Neutrophil (primary cell): ENCODE measurements around the gene SLK.
A peak's percentile ranks its signal among the peaks of the same experiment; 100 is the strongest.

Experiments used
- H3K27ac ChIP-seq: fragments of 200-600 bp; sonication (generic); 2 replicates; pipeline ENCODE4 v1.5.1; 2016; ENCODE audit warnings: mild to moderate bottlenecking, moderate library complexity
- H3K27me3 ChIP-seq: fragments of 200-600 bp; sonication (generic); 2 replicates; pipeline ENCODE4 v1.6.0; 2016; ENCODE audit warnings: mild to moderate bottlenecking
- H3K36me3 ChIP-seq: fragments of 200-600 bp; sonication (generic); 2 replicates; pipeline ENCODE4 v1.5.1; 2017
- H3K4me1 ChIP-seq, 2 experiments: fragments of 200-600 bp in 1 of 2; sonication (generic) in 1 of 2; 1 replicate in 1 of 2; 2 replicates in 1 of 2; pipeline versions ENCODE4 v1.5.1 to v1.6.1; 2013 to 2016; ENCODE audit warnings: low read depth in 1 of 2, low read length in 1 of 2, mild to moderate bottlenecking in 1 of 2, moderate library complexity in 1 of 2; ENCODE audit not compliant: control insufficient read depth in 1 of 2, insufficient read depth in 1 of 2
- H3K4me3 ChIP-seq, 2 experiments: fragments of 200-600 bp in 1 of 2; sonication (generic) in 1 of 2; 1 replicate in 1 of 2; 2 replicates in 1 of 2; pipeline ENCODE4 v1.5.1; 2013 to 2016; ENCODE audit warnings: low read depth in 1 of 2, low read length in 1 of 2, mild to moderate bottlenecking in 1 of 2, moderate library complexity in 1 of 2
- H3K9me3 ChIP-seq: fragments of 200-600 bp; sonication (generic); 2 replicates; pipeline ENCODE4 v1.5.1; 2016
- TF ChIP-seq, protein P1 (sequence below): fragments of 200-600 bp; sonication (generic); IDR thresholded peaks from 2 replicates; pipeline ENCODE4 v1.5.1; 2016; ENCODE audit warnings: antibody characterized with exemption

Gene SLK

DNA sequence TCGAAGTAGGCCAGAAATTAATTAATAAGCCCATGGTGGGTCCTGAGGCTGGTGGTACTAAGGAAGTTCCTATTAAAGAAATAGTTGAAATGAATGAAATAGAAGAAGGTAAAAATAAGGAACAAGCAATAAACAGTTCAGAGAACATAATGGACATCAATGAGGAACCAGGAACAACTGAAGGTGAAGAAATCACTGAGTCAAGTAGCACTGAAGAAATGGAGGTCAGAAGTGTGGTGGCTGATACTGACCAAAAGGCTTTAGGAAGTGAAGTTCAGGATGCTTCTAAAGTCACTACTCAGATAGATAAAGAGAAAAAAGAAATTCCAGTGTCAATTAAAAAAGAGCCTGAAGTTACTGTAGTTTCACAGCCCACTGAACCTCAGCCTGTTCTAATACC, 36.0 kb downstream of the SLK start:
- Histone ChIP-seq H3K27ac (peak overlapping the region; percentile 66), H3K4me1 (peaks cover 12 to 15% of the 10 kb centered on the region in 2 experiments), H3K4me3 (no peak overlapping the region), H3K36me3 (peaks cover 65% of the 10 kb centered on the region), H3K9me3 (no peaks in the 10 kb centered on the region), H3K27me3 (no peaks in the 10 kb centered on the region)
- TF ChIP-seq, protein P1, sequence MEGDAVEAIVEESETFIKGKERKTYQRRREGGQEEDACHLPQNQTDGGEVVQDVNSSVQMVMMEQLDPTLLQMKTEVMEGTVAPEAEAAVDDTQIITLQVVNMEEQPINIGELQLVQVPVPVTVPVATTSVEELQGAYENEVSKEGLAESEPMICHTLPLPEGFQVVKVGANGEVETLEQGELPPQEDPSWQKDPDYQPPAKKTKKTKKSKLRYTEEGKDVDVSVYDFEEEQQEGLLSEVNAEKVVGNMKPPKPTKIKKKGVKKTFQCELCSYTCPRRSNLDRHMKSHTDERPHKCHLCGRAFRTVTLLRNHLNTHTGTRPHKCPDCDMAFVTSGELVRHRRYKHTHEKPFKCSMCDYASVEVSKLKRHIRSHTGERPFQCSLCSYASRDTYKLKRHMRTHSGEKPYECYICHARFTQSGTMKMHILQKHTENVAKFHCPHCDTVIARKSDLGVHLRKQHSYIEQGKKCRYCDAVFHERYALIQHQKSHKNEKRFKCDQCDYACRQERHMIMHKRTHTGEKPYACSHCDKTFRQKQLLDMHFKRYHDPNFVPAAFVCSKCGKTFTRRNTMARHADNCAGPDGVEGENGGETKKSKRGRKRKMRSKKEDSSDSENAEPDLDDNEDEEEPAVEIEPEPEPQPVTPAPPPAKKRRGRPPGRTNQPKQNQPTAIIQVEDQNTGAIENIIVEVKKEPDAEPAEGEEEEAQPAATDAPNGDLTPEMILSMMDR: no peak

DNA sequence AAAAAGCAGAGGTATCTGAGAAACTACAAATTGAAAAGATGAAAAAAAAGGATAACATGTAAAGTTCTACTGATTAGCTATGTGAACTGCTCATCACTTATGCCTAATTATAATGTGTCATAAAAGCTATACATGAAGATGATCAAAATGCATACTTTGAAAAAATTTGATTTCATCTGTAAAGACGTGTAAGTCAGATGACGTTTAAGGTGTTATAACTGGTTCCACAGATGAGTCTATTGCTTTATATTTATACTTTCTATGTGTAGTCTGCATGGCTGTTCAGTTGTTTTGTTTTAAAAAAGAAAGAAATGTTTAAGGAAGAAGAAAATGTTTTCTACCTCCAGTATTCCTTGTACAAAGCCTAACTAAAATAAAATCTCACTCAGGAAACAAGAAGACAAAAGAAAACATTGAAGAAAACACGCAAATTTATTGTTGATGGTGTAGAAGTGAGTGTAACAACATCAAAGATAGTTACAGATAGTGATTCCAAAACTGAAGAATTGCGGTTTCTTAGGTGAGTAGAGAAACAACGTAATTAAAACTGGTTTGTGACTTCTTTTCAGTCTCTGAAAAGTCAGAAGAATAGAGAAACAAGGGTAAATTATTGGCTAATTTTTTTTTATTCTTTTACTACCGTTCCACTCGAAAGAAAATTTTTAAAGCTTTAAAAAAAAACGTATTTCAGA, 38.4 kb downstream of the SLK start:
- H3K27me3 ChIP-seq: no peaks in the 10 kb centered on the region
- no peaks in the 10 kb centered on the region for H3K9me3 ChIP-seq
- H3K27ac ChIP-seq: no peak overlapping the region
- no peak overlapping the region for H3K4me3 ChIP-seq
- TF ChIP-seq, protein P1: no peak
- H3K36me3 ChIP-seq: peaks cover 70% of the 10 kb centered on the region
- H3K4me1 ChIP-seq: peaks cover 12 to 15% of the 10 kb centered on the region in 2 experiments

DNA sequence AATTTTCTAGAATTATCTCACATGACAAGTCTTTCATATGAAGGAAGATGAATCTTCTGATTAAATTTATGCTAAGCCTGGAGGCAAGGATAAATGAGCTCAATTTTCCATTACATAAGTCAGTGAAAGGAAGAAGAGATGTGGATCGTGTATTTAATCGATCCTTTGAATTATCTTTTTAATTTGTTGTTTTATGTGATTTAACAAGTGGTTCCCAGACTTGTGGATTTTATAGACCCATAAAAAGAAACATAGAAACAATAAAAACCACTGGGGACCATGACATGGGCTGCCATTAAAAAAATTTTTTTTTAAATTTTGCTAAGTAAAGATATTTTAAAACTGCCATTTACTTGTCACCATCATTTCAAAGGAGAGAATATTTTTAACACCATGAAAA, 45.0 kb downstream of the SLK start:
- Histone ChIP-seq H3K27ac (no peak overlapping the region), H3K4me1 (no peaks in the 10 kb centered on the region), H3K4me3 (no peak overlapping the region), H3K36me3 (peaks cover 65% of the 10 kb centered on the region), H3K27me3 (no peaks in the 10 kb centered on the region), H3K9me3 (no peaks in the 10 kb centered on the region)
- TF ChIP-seq, protein P1: no peak

DNA sequence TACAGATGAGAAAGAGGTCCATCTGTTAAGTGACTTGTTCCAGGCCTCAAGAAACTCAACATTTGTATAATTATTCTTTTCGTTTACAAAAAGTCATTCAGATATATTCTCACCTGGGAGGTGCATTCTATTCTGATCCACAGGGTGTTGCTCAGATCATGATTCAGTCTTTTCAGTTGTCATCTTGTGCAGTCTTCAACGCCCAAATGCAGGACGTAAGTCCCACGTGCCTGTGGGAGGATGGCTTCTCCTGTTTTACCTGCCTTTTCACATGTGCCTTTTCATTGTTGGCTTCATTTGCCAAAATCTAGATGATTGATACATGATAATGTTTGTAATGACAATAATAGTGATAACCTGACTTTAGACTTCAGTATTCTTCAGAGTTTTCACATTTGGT, 46.5 kb downstream of the SLK start:
- Histone ChIP-seq H3K36me3 (peaks cover 64% of the 10 kb centered on the region), H3K27ac (no peak overlapping the region), H3K27me3 (no peaks in the 10 kb centered on the region), H3K4me1 (no peaks in the 10 kb centered on the region), H3K4me3 (no peak overlapping the region), H3K9me3 (no peaks in the 10 kb centered on the region)
- TF ChIP-seq, protein P1: no peak

DNA sequence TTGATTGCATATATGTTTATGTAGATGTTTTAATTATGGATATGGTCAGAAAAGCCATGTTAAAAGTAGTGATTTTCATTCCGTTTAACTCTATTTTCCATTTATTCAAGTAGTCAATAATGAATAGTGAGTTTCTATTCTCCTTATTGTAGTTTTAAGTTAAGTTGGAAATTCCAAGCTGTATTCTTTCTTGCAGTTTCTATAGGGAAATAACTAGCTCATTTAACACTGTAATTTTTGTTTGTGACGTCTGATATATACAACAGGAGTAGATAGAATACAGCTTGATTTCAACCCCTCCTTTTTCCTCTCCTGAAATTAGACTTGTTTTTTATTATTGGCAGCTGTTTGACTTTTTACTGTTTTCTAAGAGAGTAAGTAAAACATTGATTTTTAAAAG, 47.2 kb downstream of the SLK start:
- Histone ChIP-seq H3K4me3 (no peak overlapping the region), H3K27ac (no peak overlapping the region), H3K9me3 (no peaks in the 10 kb centered on the region), H3K4me1 (no peaks in the 10 kb centered on the region), H3K36me3 (peaks cover 64% of the 10 kb centered on the region), H3K27me3 (no peaks in the 10 kb centered on the region)
- TF ChIP-seq, protein P1: no peak
